DMS153 treated with DMSO at 0.1 percent for 48 hours (cell line): ENCODE results near the gene PCYT2.
A peak's percentile ranks its signal among the peaks of the same experiment; 100 is the strongest.
"Not testable (repeated sequence)": the region's sequence is repeated elsewhere in the genome, so short reads cannot be mapped to it uniquely, and the experiment has no call there.

Experiments used
- DNase-seq: peaks from one replicate; lab custom pipeline; 2025; ENCODE audit not compliant: unreplicated experiment; lab: John Stamatoyannopoulos, UW

The PCYT2 gene

GRCh38 chr17:81911277-81911961 is at the start of gene PCYT2:
Gene PCYT2 (minus strand): TSS chr17:81911399. CDS start chr17:81911355, 44 bp downstream.
- DNase-seq = peak; percentile 84

DNA sequence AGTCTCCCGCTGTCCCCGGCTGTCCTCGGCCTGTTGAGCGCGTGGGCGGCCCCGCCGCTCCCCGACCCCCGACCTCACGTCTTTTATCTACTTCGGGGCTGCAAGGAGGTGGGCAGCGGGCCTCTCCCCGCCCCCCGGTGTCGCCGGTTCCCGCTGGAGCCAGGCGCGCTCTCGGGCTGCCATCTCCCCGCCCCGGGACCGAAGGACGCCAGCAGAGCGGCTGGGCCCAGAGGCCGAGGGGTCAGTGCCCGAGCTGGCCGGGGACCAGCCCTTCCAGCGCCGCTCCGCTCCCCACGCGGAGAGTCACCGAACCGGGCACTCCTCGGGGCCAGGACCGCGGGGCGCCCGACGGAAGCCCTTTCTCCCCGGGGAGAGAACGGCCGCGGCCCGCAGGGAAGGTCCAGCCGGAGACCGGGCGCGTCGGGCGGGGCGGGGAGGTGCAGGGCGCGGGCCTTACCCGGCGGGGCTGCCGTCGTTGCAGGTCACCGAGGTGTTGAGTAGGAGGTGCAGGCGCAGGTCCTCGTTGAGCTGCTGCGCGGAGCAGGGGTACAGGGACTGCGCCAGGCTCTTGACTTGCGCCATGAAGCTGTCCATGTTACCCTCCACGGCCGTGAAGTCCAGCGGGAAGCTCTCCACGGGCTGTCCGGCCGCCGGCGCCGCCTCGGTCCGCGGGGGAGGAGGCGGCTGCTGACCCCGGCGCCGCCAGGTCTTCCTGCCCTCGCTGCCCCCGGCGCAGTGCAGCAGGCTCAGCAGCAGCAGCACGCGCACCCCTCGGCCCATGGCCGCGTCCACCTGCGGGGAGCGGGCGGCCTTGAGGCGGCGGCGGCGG is 49.1 kb upstream of the PCYT2 start:
- DNase-seq = no peak

DNA sequence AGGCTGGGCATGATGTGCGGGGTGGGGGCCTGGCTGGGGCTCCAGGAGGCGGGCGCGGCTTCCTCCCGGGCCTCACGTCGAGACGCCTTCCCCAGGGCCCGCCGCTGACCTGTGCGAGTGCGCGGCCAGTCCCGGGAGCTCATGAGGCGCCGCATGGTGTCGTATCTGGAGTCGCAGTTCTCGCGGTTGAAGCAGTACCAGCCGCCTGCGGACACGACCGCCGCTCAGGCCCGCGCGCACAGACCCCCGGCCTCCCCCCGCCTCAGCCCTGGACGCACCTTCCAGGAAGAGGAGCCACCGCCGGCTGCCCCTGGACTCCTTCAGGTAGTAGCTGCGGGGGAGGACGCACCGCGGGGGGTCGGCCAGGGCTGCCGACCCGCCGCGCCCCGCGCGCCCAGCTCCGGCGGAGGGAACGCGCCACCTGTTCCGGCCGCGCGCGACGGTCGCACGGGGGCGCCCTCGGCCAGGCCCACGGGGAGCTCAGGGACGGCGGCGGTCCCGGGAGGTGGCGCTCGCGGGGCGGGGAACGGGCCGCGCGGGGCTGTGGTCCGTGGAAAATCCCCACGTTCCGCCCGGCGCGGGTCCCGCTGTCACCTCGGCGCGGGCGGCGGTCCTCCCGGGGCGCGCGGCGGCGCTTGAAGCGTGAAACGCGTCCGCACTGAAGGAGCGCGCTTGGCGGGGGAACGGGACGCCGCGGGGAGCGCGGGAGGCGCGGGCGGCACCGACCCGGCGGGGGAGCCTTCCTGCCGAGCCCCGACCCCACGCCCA is 48.3 kb upstream of the PCYT2 start:
- peak; percentile 24 for DNase-seq

DNA sequence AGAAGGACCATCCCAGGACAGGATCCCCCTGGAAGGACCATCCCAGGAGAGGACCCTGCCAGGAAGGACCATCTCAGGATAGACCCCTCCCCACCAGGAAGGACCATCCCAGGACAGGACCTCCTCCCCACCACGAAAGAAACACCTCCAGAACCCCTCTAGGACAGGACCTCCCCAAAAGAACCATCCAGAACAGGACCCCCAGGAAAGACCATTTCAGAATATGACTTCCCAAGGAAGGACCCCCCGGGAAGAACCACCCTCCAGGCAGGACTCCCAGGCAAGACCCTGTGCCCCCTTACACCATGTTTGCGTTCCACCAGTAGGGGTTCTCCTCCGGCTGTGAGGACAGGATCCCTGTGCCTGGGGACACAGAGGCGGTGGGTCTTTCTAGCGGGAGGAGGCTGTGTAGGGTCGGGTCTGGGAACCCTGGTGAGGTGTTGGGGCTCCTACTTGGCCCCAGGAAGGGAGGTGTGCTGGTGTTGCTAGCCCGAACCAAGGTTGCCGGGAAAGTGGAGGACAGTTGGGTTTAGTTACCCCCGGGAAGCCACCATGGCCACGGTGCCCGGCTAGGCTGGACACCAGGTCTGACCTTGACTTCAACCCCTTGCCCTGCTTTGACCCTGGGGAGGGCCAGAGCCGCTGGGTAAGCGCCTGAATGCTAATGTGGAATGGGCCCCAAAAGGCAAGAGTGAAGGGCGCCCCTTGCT is 47.6 kb upstream of the PCYT2 start:
- no peak for DNase-seq

- DNase-seq = no peak
These were observed 46.7 kb upstream of the PCYT2 start for GRCh38 chr17:81957691-81958432.

DNA sequence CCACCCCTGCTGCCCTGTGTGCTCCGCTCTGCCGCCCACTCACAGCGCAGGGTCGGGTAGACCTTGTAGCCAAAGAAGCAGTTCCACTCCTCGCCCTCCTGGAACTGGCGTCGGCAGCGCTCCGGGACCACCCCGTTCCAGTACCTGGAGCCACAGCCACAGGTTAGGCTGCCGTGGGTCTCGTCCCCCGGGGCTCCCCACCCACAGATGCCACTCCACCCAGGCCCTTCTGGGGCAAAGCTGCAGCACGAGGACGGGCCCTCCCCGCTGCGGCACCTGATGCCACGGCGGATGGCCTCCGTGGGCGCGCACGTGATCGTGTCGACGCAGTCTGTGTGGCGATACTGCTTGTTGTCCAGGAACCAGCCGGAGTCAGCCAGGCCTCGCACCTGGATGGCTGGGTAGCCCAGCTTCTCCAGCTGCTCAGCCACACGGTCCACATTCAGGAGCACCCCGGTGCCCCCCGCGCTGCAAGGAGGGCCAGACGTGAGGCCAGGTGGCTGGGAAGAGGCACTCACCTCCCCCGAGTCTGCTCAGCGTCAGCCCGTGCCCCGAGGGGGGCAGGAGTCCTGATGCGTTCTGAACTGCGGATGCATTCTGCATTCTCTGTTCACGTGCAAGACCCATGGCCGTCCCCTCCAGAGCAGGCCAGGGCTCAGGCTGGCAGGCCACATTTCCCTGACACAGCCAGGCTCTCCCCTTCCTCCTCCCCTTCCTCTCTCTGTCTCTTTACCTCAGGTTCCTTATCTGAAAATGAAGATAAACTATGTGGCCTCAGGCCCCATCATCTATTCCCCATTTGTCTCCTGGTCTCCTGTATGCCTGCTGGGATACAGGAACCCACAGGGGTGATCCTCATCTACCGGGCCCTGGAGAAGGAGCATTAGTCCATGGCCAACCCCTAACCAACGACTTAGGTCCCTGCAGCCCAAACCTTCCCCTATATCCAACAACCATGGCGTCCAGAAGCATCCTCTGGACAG is 45.7 kb upstream of the PCYT2 start:
- no peak for DNase-seq

GRCh38 chr17:81955756-81956544 is 44.8 kb upstream of the PCYT2 start:
- no peak for DNase-seq

DNA sequence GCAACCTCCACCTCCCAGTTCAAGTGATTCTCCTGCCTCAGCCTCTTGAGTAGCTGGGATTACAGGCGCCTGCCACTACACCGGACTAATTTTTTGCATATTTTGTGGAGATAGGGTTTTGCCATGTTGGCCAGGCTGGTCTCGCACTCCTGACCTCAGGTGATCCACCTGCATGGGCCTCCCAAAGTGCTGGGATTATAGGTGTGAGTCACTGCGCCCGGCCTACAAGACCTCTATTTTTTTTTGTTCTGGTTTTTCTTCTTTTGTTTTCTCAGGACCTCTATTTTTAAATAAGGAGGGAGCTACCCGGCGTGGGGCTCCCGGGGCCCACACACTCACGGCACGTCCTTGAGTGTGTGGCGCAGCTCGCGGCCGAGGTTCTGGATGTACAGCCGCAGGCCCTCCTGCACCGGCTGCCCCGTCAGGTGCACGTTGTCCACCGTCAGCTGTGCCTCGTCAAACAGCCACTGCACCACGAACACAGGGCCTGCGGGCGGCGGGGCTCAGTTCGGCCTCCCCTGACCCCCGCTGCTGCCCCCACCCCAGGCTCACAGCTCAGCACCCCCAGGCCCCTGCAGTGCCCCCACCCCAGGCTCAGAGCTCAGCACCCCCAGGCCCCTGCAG is 44.0 kb upstream of the PCYT2 start:
- DNase-seq = no peak

- no peak for DNase-seq
These were observed 43.2 kb upstream of the PCYT2 start for GRCh38 chr17:81954131-81955057.

- DNase-seq = not testable (repeated sequence)
These were observed 42.2 kb upstream of the PCYT2 start for GRCh38 chr17:81953443-81953842.

GRCh38 chr17:81952792-81953228 is 41.6 kb upstream of the PCYT2 start:
- DNase-seq = no peak

- DNase-seq = no peak
These were observed 40.8 kb upstream of the PCYT2 start for GRCh38 chr17:81951785-81952684.

DNA sequence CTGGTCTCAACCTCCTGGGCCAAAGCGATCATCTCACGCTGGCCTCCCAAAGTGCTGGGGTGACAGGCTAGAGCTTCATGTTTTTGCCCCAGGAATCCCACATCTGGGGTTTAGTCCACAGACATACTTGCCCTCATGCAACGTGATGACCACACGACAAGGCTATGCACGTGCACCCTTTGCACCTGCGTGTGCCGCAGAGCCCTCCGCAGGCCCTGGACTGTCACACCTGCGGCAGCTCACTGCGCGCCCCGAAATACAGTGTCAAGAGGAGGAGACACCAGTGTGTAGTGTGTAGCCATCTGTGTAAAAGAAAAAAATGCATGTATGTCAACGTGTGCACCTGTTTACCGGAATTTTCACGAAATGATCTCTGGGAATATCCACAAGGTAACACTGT is 39.3 kb upstream of the PCYT2 start:
- DNase-seq = no peak

GRCh38 chr17:81948635-81949378 is 37.6 kb upstream of the PCYT2 start:
- no peak for DNase-seq

DNA sequence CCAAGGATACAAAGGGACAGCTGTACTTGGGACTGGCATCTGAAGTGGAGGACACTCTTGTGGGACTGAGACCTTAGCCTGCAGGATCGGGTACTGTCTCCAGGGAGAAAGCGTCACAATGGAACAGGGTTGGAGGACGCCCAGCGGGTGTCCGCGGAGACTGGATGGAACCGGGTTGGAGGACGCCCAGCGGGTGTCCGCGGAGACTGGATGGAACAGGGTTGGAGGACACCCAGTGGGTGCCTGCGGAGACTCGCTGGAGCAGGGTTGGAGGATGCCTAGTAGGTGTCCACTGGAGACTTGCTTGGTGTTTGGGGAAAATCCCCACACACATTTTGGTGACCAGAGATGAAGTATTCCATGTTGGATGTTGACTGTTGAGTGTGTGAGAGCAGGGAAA is 36.0 kb upstream of the PCYT2 start, which contains the start of gene MYADML2:
TSS of gene MYADML2 (minus strand) at position 45 of the 400 bp plus-strand sequence. CDS start 5,492 bp downstream, outside the sequence.
- DNase-seq = no peak
